NCI-H748 (cell line): ENCODE data around the gene CCDC69.
A peak's percentile ranks its signal among the peaks of the same experiment; 100 is the strongest.

Source experiments
- DNase-seq: peaks from one replicate; lab custom pipeline; 2025; ENCODE audit not compliant: unreplicated experiment; lab: John Stamatoyannopoulos, UW

The CCDC69 gene

DNA sequence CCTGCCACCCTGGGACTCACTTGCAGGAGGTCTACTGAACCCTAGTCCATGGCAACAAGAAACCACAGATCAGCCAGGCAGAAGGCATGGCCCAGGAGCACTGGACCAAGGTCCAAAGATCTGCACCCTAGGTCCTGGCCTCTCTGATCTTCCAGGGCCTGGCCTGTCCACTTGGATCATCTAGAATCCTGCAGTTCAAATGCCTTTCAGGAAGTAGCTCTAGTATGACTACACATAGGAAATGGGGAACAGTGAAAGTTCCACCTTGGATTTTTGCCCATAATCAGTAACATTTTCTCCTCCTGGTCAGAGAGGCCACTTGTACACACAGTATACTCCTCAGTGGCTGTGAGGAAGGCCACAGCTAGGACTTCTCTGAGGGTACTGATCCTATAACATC lies 77.8 kb downstream of the CCDC69 start:
- no peak for DNase-seq

DNA sequence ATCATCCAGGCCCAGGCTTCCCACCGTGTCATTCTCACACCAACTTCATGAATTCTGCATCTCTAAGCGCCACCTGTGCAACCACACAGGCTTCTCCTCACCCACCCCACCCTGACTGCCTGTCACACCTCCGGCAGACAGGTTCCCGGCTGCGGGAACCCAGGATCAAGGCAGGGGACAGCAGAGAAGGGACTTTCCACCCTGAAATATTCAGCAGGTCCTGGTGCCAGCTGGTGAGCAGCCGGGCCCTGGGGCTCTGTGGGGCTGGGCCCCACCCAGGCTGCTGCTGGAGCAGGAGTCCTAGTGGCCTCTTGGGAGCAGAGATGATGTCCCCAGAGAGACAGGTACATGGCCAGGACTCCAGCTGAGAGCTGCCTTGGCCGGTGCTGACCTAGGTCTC lies 79.0 kb downstream of the CCDC69 start:
- no peak for DNase-seq

DNA sequence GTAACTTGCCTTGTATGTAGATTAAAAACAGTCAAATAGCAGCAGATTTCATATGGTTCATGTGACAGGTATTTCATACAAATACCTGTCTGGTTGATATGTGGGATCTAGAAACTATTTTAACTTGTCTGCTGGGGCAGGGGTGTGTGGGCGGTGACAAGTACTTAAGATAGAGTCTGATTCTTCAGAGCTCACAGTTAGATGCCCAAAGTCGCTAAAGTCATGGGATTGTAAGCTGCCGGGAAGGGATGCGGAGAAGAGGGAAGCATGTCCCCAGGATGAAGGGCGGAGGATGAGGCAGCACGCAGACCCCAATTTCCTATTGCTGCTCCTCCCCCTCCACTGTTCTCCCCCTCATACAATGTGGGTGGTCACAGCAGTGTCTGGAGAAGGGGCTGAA lies 79.6 kb downstream of the CCDC69 start:
- no peak for DNase-seq

DNA sequence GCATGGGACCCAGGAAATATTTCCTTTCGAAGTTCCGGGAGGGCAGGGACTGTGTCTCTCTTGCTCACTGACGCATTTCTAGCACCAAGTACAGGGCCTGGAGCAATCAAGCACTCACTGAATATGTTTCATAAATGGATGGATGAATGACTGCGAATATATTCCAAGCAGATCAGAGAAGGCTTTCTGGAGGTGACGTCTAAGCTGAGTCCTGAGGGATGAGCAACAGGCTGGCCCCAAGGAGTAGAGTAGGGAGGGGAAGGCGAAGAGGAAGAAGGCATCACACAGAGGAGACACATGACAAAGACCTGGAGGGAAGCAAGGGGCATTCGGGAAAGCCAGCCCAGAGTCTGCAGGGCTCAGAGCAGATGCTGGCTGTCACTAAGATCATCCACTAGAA lies 80.2 kb downstream of the CCDC69 start:
- DNase-seq: no peak

DNA sequence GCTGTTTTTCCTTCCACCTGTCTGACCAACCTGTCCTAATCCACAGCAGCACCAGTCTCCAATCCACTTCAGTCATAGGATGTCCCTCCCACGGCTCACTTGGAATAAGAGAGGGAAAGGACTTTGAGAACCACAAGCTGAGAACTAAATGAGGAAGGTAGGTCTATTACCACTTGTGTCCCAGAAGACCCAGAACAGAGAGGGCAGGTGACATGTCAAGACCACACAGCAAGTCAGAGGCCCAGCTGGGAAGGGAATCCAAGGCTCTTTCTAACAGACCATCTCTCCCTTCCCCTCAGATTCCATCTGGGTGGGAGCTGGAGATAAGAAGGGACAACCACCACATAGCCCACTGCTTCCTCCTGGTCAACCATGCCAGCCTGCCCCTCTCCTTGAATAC lies 81.0 kb downstream of the CCDC69 start:
- DNase-seq: no peak

DNA sequence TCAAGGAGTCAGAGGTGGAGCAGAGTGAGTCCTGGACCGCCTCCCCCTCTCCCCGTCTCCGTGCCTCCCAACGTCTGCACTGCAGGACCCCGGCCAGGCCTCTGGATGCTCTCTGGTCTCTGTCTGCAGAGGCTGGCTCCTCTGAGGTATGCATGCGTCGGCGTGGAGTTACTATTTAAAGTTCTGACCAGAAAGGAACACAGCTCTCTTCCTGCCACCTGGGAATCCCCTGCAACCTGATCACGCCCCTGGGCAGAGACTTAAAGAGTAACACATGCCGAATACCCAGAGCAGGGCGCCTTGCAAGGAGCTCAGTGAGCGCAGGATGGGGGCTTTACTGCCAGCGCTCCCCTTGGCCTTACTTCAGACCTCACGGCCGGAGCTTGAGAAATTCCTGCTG lies 82.4 kb downstream of the CCDC69 start:
- no peak for DNase-seq

DNA sequence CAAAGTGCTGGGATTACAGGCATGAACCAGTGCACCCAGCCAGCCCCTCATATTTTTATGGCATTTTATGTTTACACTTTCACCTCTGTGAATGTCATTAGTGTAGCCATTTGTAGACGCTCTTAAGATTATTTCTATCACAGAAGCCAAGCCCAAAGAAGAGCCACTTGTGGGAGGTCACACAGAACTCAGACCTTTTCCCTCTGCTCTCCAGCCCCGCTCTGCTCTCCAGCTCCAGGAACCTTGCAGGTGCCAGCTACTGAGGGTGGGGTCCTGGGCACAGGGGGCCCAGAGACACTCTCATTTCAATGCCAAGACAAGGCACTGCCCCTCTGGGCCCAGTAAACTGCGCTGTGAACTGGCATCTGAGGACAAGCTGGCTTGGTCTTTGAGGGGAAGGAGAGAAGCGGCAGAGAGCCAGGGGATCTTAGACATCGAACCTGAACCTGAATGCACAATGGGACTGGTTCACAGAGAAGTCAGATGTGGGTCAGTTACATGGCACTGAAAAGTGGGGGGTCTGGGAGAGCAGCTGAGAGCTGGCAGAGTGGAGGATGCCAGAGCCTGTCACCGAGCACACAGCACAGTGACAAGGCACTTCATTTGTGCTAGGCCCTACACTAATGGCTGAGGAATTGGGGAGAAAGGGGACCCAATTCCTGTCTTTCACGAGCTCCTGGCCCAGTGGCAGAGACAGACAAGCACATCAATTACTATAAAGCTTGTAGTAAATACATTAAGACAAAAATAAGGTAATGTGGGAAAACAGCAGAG lies 83.0 kb downstream of the CCDC69 start:
- DNase-seq: no peak

DNA sequence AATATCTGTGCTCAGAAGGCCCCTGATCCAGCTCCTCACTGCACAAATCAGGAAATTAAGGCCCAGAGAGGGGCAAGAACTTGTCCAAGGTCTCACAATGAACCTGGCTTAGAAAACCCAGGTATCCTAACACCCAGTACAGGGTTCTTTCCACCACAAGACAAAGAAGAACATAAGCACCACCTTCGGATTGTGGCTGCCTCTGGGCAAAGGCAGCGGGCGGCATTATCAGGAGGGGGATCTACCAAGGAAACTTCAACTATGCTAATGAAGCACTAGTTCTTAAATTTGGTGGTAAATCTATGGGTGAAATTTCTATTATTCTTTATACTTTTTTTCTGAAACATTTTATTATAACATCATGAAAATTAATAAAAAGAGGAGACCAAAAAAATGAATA lies 84.2 kb downstream of the CCDC69 start:
- no peak for DNase-seq

DNA sequence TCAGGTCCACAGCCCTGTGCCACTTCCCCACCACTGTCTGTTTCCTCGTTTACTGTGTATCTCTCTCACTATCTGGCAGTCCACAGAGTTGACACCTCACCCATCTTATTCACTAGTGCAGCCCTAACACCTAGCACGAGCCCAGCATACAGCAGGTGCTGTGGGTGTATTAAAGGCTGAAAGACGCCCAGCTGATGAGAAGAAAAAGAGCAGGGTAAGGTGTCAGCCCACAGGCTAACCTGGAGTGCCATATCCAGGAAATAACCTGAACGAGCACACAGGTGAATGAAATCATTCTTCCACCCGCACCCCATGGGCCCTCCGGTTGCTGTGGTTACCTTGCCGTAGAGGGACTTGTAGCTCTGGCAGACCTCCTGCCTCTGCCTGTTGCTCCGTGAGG lies 84.9 kb downstream of the CCDC69 start:
- peak; percentile 90 for DNase-seq

DNA sequence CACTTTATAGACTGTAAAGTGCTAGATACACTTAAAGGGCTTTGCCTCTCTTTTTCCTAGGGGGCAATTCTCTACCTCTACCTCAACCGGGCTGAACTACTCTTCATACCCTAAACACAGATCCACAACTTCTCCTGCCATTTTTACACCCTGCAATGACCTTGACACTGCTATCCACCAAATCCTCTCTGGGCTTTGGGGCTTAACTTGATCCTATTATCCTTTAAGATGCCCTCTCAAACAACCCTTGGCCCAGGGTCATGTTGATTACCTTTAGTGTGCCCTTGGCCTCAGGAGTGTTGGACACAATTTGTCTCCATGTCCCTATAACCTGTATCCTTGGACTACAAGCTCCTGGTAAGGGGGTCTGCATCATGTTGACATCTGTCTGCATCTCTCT lies 85.8 kb downstream of the CCDC69 start:
- no peak for DNase-seq

DNA sequence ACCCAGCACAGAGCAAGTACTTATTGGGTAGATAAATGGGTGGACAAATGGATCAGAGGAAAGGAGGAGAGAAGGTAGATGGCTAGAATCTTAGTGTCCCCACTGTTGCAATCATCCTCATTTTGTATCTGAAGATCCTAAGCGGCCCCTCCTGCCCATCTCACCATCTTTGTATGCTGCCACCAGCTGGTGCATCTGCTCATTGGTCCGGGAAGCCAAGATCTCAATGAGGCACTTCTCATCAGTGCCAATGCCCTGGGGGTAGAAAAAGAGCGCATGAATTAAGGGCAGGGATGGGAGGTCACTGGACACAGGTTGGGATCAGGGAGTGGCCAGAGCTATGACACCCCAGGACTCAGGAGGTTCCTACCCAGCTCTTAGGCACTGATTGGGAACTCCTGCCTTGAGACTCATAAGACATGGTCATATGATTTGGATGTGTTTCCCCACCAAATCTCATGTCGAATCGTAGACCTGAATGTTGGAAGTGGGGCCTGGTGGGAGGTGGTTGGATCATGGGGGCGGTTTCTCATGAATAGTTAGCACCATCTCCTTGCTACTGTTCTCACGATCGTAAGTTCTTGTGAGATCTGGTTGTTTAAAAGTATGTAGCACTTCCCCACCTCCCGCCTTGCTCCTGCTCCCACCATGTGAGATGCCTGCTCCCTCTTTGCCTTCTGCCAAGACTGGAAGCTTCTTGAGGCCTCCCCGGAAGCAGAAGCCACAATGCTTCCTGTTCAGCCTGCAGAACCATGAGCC lies 86.6 kb downstream of the CCDC69 start:
- no peak for DNase-seq

DNA sequence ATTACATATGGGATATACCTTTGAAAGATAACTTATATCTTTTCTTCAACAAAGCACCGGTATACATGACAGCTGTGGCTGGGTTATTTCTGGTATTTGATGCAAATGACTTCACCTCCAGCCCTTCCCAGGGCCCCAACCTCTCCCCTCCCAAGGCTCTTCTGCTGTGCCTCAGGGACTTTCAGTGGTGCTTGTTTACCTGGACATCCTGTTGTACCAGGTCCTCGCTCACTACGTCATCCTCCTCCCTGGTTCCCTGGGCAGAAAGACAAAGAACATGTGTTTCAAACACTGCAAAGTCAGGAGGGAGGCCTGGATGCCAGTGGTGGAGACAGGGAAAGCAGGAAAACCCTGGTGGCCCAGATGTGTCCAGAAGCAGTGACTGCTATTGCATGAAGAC lies 89.7 kb downstream of the CCDC69 start:
- DNase-seq: no peak

DNA sequence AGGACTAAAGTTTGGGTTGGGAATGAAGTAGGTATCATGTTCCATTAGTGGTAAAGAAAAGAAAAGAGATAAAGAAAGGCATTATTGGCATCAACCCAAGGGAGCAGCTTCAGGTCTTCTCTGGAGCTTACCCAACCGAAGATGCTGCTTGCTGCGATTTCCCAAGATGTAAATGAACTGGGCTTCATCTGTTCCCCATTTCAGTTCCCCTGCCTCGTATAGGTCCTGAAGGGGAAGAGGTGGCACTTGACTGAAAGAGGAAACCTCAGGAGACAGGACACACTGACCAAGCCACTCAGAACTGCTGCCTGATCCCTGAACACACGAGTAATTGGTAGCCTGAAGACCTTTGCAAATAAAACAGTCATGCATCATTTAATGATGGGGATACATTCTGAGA lies 90.9 kb downstream of the CCDC69 start:
- DNase-seq: peak; percentile 93
